CD4-positive, alpha-beta T cell treated with Interleukin-17A for 1 hour (primary cell): ENCODE results near the gene EMILIN3.

Source experiments
- DNase-seq: peaks from one replicate; pipeline ENCODE4 v3.0.0-alpha.2; 2020

Gene EMILIN3, protein sequence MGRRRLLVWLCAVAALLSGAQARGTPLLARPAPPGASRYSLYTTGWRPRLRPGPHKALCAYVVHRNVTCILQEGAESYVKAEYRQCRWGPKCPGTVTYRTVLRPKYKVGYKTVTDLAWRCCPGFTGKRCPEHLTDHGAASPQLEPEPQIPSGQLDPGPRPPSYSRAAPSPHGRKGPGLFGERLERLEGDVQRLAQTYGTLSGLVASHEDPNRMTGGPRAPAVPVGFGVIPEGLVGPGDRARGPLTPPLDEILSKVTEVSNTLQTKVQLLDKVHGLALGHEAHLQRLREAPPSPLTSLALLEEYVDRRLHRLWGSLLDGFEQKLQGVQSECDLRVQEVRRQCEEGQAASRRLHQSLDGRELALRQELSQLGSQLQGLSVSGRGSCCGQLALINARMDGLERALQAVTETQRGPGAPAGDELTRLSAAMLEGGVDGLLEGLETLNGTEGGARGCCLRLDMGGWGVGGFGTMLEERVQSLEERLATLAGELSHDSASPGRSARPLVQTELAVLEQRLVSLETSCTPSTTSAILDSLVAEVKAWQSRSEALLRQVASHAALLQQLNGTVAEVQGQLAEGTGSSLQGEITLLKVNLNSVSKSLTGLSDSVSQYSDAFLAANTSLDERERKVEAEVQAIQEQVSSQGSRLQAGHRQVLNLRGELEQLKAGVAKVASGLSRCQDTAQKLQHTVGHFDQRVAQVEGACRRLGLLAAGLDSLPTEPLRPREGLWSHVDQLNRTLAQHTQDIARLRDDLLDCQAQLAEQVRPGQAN

DNA sequence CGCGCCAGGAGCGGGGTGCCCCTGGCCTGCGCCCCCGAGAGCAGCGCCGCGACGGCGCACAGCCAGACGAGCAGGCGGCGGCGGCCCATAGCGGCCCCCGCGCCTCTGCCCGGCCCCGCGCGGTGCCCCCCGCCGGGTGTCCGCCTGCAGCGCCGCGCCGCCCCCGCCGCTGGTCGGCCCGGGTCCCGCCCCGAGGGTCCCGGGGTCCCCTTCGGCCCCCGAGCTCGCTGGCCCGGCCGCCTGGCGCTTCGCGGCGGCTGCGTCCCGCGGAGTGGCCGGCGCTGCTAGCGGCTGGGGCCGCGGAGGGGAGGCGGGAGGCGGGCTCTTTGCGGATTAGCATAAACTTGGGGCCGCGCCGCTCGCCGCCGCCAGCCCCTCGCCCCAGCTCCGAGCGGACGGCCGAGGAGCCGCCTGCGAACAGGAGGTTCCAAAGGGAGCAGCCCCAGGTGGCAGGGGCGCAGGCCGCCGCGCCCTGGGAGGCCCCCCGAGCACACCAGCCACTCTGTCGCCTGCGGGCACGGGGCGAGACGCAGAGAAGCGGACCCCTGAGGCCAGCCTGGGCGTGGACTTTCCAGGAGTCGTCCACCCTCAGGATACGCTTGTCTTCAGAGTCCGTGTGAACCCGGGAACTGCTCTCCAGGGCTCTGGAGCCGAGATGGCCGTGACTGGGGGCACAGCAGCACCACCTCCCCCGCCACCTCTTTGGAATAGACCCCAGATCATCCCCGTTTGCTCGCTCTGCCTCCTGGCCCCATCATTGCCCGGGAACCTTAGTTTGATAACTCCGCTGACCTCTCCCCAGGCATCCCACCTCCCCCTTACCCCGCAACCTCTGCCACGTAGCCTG lies at the start of gene EMILIN3:
Gene EMILIN3, minus strand, starts transcription at position 273 of the 847 bp plus-strand sequence. Its CDS starts 184 bp downstream, at position 89.
- no peak for DNase-seq

DNA sequence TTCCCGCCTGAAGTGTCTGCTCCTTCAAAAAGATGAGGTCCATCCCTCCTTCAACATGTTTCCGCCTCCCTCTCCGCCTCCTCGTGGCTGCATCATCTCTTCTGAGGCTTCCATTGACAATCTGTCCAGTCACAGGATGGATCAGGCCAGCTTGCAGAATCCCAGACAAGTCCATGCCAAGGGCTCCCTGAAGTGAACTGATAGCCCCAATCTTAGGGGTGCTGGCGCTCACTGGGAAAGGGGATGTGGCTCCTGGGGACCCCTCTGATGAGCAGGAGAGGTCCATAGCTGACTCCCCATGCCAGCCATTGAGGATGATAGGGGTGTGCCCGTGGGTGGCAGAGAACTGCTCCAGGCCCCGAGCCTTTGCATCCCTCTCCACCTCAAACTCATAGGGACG lies 48.6 kb upstream of the EMILIN3 start:
- DNase-seq = no peak

DNA sequence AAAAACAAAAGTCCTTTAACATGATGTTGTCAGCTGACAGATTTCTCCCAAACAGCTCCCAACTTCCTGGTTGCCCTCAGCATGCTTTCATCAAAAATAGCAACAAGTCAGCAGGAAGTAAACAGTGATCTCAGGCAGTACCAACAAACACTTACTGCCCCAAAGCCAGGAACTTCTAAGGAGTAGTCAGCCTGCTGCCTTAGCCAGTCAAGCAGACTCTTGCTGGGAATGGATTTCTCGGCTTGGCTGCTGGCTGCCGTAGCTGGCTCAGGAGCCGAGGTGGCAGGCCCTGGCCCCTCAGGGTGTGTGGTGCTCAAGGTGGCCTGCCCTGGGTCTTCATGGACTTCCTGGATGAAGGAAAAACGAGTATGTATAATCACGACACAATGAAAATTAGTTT lies 46.6 kb upstream of the EMILIN3 start:
- DNase-seq = no peak

- DNase-seq = no peak
Measured at GRCh38 chr20:41412324-41413120, 45.9 kb upstream of the EMILIN3 start.

GRCh38 chr20:41411391-41411847 lies 44.8 kb upstream of the EMILIN3 start:
- DNase-seq = no peak

DNA sequence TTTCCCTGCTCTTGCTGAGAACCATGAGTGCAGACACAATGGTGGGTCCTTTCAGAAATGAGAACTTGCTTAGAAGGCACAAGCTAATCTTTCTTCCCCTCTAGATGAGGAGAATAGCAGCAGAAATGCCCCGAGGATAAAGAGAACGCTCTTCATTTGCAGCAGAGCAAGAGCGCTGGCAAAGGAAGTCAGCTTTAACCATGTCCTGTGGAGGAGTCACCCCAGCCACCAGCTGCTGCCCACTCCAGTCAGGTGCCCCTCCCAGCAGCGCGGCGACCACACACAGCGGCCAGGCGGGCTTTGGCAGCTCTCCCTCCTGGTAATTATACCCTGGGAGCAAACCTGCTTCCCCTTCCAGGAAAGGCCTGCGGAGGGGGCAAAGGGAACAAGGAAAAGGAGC lies 42.4 kb upstream of the EMILIN3 start:
- no peak for DNase-seq

- DNase-seq = peak; percentile 8
Measured at GRCh38 chr20:41408156-41408794, 41.7 kb upstream of the EMILIN3 start.

GRCh38 chr20:41407607-41408006 lies 41.0 kb upstream of the EMILIN3 start:
- DNase-seq = no peak

- no peak for DNase-seq
Measured at GRCh38 chr20:41406896-41407444, 40.4 kb upstream of the EMILIN3 start.

DNA sequence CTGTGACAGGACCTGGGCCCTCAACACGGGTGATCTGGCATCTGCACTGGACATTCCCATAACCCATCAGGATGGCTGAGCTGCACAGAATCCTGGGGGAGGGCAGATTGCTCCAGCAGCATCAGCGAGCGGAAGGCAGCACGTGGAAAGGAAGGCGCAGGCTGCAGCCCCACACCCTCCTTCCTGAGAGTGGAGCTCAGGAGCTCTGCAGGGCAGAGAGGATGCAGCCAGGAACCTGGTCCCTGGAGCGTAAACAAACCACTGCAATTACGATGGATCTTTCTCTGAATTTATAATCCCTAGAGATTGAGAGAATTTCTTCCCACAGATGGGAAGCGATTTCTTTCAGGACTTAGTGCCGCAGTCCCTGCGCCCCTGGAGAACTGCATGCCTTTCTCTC lies 39.7 kb upstream of the EMILIN3 start:
- DNase-seq = no peak

DNA sequence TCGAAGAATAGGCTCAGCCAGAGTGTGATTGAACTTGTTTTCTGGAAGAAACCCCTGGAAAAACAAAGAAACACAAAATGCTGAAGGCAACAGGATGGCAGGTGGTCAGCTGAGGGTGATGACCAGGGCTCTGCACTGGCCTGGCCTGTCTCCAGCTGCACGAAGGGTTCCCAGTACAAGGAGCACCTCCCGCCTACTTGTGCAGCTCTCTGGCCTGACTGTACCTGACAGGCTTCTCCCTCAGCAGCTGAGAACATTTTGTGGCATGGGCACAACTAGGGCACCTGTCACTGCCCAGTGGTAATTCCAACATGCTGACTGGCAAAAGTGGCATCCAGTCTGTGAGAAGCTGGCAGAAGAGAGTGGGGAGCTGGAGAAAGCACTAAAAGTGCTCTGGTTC lies 38.8 kb upstream of the EMILIN3 start:
- DNase-seq = no peak

DNA sequence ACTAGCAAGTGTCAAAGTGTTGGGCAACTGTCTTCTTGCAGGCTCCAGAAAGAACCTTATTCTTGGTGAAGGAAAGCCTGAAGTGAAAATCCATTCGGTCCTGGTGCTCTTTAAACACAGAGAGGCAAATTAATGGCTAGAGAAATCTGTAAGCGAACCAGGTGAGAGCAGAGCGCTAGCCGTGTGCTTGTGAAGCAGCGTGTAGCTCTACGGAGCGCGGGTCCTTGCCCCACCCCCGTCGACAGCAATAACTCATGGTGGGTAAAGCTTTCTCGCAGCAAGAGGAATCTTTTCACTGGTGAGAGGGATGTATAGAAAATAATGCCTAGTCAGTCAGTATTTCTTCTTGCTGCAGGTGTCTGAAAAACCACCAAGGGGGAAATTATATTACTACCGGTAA lies 37.0 kb upstream of the EMILIN3 start:
- no peak for DNase-seq

DNA sequence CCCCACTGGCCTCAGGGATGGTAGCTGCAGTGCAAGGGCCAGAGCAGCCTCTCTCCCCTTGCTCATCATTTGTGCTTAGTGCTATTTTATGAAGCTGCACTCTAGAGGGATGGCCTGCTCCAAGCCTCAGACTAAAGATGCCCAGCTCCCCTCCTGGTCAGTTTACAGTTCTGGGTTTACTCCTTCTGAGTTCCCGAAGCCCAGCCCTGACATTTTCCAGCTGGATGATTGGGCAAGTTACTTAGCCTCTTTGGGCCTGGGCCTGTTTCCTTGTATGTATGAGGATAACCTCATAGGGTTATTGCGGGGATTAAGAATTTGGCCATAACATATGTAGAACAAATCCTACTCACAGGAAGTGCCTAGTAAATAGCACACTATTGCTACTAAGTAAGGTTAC lies 31.8 kb upstream of the EMILIN3 start:
- DNase-seq = no peak

- no peak for DNase-seq
Measured at GRCh38 chr20:41395667-41396664, 29.3 kb upstream of the EMILIN3 start.

DNA sequence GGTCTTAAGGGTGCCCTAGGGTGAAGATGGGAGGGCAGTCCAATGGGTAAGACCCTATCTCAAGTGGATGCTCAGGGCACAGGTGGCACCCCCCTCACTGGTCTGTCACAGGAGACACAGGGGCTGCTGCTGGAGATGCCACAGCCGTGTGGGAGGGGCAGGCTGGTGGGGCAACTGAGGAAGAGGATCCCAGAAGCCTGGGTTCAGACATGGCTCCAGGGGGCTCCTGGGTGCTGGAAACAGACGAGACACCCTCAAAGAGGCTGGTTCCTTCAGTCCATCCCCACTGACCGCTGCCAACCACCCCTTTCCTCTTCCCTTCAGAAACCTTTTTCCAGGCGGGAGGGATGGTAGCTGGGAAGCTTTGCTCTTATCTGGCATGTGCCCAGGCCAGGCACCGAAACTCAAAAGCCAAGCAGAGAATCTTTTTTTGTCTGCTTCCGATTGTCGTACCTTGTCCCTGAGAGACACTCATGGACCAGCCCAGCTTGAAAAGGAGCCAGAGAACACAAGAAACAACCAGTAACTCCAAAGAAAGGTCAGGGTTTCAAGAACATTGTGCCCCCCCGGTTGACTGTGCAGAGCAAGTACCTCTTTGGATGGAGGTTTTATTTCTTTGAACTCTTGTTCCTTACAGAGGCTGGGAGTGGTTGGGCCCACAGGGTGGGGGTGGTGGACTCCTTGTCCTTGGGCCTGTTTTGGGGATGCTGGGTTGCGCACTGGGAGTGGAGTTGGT lies 28.5 kb upstream of the EMILIN3 start:
- no peak for DNase-seq

- DNase-seq = no peak
Measured at GRCh38 chr20:41394081-41394480, 27.5 kb upstream of the EMILIN3 start.

GRCh38 chr20:41393705-41394066 lies 27.1 kb upstream of the EMILIN3 start:
- no peak for DNase-seq

- no peak for DNase-seq
Measured at GRCh38 chr20:41392871-41393704, 26.5 kb upstream of the EMILIN3 start.

DNA sequence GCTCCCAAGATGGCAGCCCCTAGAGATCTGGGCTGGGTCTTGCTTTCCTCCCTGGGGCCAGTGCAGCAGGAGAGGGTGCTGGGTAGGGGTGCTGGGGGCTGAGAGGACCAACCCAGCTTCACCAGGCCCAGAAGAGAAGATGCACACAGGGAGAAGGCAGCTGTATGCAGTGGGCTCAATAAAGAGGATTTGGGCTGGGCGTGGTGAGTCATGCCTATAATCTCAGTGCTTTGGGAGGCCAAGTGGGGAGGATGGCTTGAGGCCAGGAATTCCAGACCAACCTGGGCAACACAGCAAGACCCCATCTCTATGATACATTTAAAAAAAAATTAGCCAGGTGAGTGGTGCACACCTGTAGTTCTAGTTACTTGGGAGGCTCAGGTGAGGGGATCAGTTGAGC lies 25.7 kb upstream of the EMILIN3 start:
- no peak for DNase-seq
